ENCODE measurements around the gene DNM2.

Gene DNM2

DNA sequence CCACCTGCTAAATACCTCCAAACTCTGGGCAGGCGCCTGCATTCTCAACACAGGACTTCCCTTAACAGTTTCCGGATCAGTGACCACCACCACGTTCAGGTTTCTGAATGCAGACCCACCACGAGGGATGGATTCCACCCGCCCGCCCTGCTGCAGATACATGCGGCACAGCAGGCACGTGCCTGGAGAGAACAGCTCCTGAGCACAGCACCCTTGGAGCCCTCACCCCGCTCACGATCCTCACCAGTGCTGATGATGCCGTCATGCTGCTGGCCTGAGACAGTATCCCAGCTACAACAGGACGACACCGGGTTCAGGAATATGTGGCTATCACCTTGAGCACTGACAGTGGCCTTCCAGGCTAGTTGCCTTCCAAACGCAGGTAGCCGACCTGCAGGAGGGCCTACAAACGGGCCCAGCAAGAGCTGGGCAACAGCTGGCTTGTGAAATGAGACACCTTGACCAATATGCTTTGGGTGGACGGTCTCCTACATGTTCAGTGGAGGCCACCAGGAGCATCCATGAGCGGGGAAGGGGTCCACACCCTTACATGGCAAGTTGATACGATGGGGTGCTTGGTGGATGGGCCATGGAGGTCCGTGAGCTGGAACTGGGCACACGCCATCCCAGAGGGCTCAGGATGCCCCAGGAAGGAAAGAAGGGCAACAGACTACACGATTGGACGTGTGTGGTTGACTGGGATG lies 26.5 kb upstream of the DNM2 start:
- Histone ChIP-seq H3K27ac (ENCODE audit: low read length) (no peak overlapping the region), H3K27me3 (replicated peaks; ENCODE audit: insufficient read depth, low read length) (no peaks in the 10 kb centered on the region), H3K36me3 (replicated peaks; ENCODE audit: insufficient read depth, low read length) (no peaks in the 10 kb centered on the region), H3K79me2 (ENCODE audit: low read length) (peaks cover 6% of the 10 kb centered on the region; the same call in 1 of the 2 replicates), H3K9me3 (replicated peaks; ENCODE audit: insufficient read depth, low read length) (no peaks in the 10 kb centered on the region), H4K20me1 (ENCODE audit: insufficient read depth, low read length) (peaks cover 3% of the 10 kb centered on the region; the same call in 1 of the 2 replicates), H3K4me1 (ENCODE audit: low read length) (no peaks in the 10 kb centered on the region), H3F3A (ENCODE audit: insufficient read depth, low read length) (peaks cover 14% of the 10 kb centered on the region), H3K9ac (ENCODE audit: low read length) (no peak overlapping the region), H3K4me3 (ENCODE audit: low read length) (no peak overlapping the region), H2AFZ (ENCODE audit: low read length) (no peak overlapping the region), H3K4me2 (ENCODE audit: low read depth, low read length) (no peak overlapping the region), H3K9me2 (replicated peaks; ENCODE audit: insufficient read depth, low read length) (no peaks in the 10 kb centered on the region)
- TF ChIP-seq EZH2phosphoT487 (IDR thresholded peaks at IDR 0.05; ENCODE audit: low read length) (no peak), EZH2 (optimal IDR thresholded peaks at IDR 0.05; ENCODE audit: low read depth, low read length) (no peak)
- TF ChIP-seq, protein P1, sequence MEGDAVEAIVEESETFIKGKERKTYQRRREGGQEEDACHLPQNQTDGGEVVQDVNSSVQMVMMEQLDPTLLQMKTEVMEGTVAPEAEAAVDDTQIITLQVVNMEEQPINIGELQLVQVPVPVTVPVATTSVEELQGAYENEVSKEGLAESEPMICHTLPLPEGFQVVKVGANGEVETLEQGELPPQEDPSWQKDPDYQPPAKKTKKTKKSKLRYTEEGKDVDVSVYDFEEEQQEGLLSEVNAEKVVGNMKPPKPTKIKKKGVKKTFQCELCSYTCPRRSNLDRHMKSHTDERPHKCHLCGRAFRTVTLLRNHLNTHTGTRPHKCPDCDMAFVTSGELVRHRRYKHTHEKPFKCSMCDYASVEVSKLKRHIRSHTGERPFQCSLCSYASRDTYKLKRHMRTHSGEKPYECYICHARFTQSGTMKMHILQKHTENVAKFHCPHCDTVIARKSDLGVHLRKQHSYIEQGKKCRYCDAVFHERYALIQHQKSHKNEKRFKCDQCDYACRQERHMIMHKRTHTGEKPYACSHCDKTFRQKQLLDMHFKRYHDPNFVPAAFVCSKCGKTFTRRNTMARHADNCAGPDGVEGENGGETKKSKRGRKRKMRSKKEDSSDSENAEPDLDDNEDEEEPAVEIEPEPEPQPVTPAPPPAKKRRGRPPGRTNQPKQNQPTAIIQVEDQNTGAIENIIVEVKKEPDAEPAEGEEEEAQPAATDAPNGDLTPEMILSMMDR (IDR thresholded peaks at IDR 0.05; ENCODE audit: low read length): no peak
- DNase-seq: no peak

DNA sequence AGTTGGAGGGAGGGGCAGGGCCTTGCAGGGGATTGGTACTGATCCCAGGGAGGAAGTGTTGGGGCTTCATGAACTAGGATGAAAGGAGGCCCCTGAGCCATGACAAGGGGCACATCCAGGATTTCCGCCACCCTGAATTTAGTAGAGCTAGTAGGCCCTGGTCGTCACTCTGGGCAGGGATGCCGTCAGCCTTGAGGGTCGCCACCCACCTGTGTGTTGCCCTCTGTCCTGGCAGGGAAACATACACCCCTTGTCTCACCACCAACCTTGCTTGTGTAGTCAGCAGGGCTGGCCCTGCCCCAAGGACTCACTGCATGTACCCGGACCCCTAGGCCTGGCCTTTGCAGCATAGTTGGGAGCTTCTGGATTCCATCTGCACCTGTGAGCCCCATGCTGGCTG lies 26.0 kb upstream of the DNM2 start:
- Histone ChIP-seq H3K4me1 (ENCODE audit: low read length) (no peaks in the 10 kb centered on the region), H3K4me2 (ENCODE audit: low read depth, low read length) (no peak overlapping the region), H3K36me3 (replicated peaks; ENCODE audit: insufficient read depth, low read length) (no peaks in the 10 kb centered on the region)

GRCh38 chr19:10692673-10693264 lies 25.1 kb upstream of the DNM2 start:
- DNase-seq: no peak
- Histone ChIP-seq H3F3A (ENCODE audit: insufficient read depth, low read length) (peaks cover 14% of the 10 kb centered on the region), H3K27ac (ENCODE audit: low read length) (no peak overlapping the region), H3K9me3 (replicated peaks; ENCODE audit: insufficient read depth, low read length) (no peaks in the 10 kb centered on the region), H3K27me3 (replicated peaks; ENCODE audit: insufficient read depth, low read length) (peaks cover 9% of the 10 kb centered on the region), H4K20me1 (ENCODE audit: insufficient read depth, low read length) (peaks cover 3% of the 10 kb centered on the region; the same call in 1 of the 2 replicates), H3K36me3 (replicated peaks; ENCODE audit: insufficient read depth, low read length) (no peaks in the 10 kb centered on the region), H3K79me2 (ENCODE audit: low read length) (no peaks in the 10 kb centered on the region), H3K4me1 (ENCODE audit: low read length) (no peaks in the 10 kb centered on the region), H3K4me2 (ENCODE audit: low read depth, low read length) (no peak overlapping the region), H3K9me2 (replicated peaks; ENCODE audit: insufficient read depth, low read length) (no peaks in the 10 kb centered on the region), H3K4me3 (ENCODE audit: low read length) (no peak overlapping the region), H2AFZ (ENCODE audit: low read length) (no peak overlapping the region), H3K9ac (ENCODE audit: low read length) (no peak overlapping the region)
- TF ChIP-seq EZH2phosphoT487 (IDR thresholded peaks at IDR 0.05; ENCODE audit: low read length) (no peak), EZH2 (optimal IDR thresholded peaks at IDR 0.05; ENCODE audit: low read depth, low read length) (no peak)
- TF ChIP-seq, protein P1 (IDR thresholded peaks at IDR 0.05; ENCODE audit: low read length): no peak

More for the DNA sequence above, 26.0 kb upstream of the DNM2 start:
- no peak overlapping the region for H3K27ac ChIP-seq (ENCODE audit: low read length)
- H3K9ac ChIP-seq (ENCODE audit: low read length): no peak overlapping the region
- no peaks in the 10 kb centered on the region for H3K9me2 ChIP-seq (replicated peaks; ENCODE audit: insufficient read depth, low read length)
- DNase-seq: no peak
- H4K20me1 ChIP-seq (ENCODE audit: insufficient read depth, low read length): peaks cover 3% of the 10 kb centered on the region; the same call in 1 of the 2 replicates
- no peaks in the 10 kb centered on the region for H3K9me3 ChIP-seq (replicated peaks; ENCODE audit: insufficient read depth, low read length)
- H3K4me3 ChIP-seq (ENCODE audit: low read length): no peak overlapping the region
- H3K27me3 ChIP-seq (replicated peaks; ENCODE audit: insufficient read depth, low read length): 0 out of 2 replicates have a peak, but pooled peaks cover 4% of the 10 kb centered on the region
- no peak for TF ChIP-seq EZH2 (optimal IDR thresholded peaks at IDR 0.05; ENCODE audit: low read depth, low read length)
- TF ChIP-seq EZH2phosphoT487 (IDR thresholded peaks at IDR 0.05; ENCODE audit: low read length): no peak
- TF ChIP-seq, protein P1 (IDR thresholded peaks at IDR 0.05; ENCODE audit: low read length): no peak
- peaks cover 14% of the 10 kb centered on the region for H3F3A ChIP-seq (ENCODE audit: insufficient read depth, low read length)
- H3K79me2 ChIP-seq (ENCODE audit: low read length): 0 out of 2 replicates have a peak, but pooled peaks cover under 1% of the 10 kb centered on the region
- no peak overlapping the region for H2AFZ ChIP-seq (ENCODE audit: low read length)
